LNCaP clone FGC (cell line): ENCODE measurements around the gene MORN1.
"Not testable (repeated sequence)": the region's sequence is repeated elsewhere in the genome, so short reads cannot be mapped to it uniquely, and the experiment has no call there.

Source experiments
- DNase-seq: peaks from one replicate; pipeline ENCODE4 v3.0.0-alpha.2; 2011; ENCODE audit warnings: low read depth
- H3K4me3 ChIP-seq: 2 replicates; pipeline ENCODE4 v1.5.1; 2011; ENCODE audit warnings: mild to moderate bottlenecking, low read depth, low read length, control low read depth
- CTCF ChIP-seq: IDR thresholded peaks from 2 replicates; pipeline ENCODE4 v1.5.1; 2012; ENCODE audit warnings: mild to moderate bottlenecking; ENCODE audit not compliant: control insufficient read depth, insufficient read depth; ENCODE audit errors: extremely low read depth

Gene MORN1

GRCh38 chr1:2335721-2336455 is 55.5 kb downstream of the MORN1 start:
- TF ChIP-seq CTCF = no peak
- no peak for DNase-seq
- no peak overlapping the region for H3K4me3 ChIP-seq

- DNase-seq = no peak
- no peak overlapping the region for H3K4me3 ChIP-seq
- no peak for TF ChIP-seq CTCF
Measured at GRCh38 chr1:2334883-2335534, 56.3 kb downstream of the MORN1 start.

GRCh38 chr1:2334366-2334765 is 57.0 kb downstream of the MORN1 start:
- no peak for DNase-seq
- H3K4me3 ChIP-seq = no peak overlapping the region
- no peak for TF ChIP-seq CTCF

GRCh38 chr1:2331580-2331979 is 59.8 kb downstream of the MORN1 start:
- not testable (repeated sequence) for H3K4me3 ChIP-seq, DNase-seq

GRCh38 chr1:2331200-2331544 is 60.2 kb downstream of the MORN1 start:
- no peak overlapping the region for H3K4me3 ChIP-seq
- TF ChIP-seq CTCF = no peak
- no peak for DNase-seq

GRCh38 chr1:2330519-2331199 is 60.7 kb downstream of the MORN1 start:
- no peak for DNase-seq
- H3K4me3 ChIP-seq = no peak overlapping the region
- TF ChIP-seq CTCF = no peak

- DNase-seq = no peak
- H3K4me3 ChIP-seq = no peak overlapping the region
- TF ChIP-seq CTCF = no peak
Measured at GRCh38 chr1:2330035-2330434, 61.3 kb downstream of the MORN1 start.
